B cell (primary cell): ENCODE measurements around the gene MYH7. TPM values are rescaled to one million over a fixed set of nuclear protein-coding genes. Genes with fewer than 3 reads are reported as not detected.
"Not testable (repeated sequence)": the region's sequence is repeated elsewhere in the genome, so short reads cannot be mapped to it uniquely, and the experiment has no call there.

Experiments used
- ATAC-seq: fragments of 200-7000 bp; cut with Tn5 transposase; one replicate; pipeline ENCODE4 v1.10.0; 2021; ENCODE audit warnings: low read depth, mild to moderate bottlenecking, moderate number of reproducible peaks, moderate library complexity
- CTCF ChIA-PET: fragments of 350-600 bp; sonication (Branson Sonifier 250); formaldehyde crosslinking; loops from one replicate; lab custom pipeline; 2021; ENCODE audit warnings: antibody characterized with exemption, inconsistent platforms; lab: Charles Lee
- POLR2A ChIA-PET: fragments of 350-600 bp; sonication (Branson Sonifier 250); formaldehyde crosslinking; loops from one replicate; lab custom pipeline; 2021; ENCODE audit warnings: antibody characterized with exemption; lab: Charles Lee
- DNase-seq: peaks from one replicate; pipeline ENCODE4 v3.0.0; 2013
- H2AFZ ChIP-seq: 2 replicates; pipeline ENCODE4 v1.6.1; 2012; ENCODE audit warnings: mild to moderate bottlenecking, low read depth, low read length; ENCODE audit not compliant: insufficient read depth, poor library complexity, severe bottlenecking
- H3K27ac ChIP-seq, 2 donors: 1 replicate in 1 of 2; 2 replicates in 1 of 2; pipeline ENCODE4 v1.5.1; 2012 to 2013; ENCODE audit warnings: low read length in 2 of 2, mild to moderate bottlenecking in 2 of 2, moderate library complexity in 1 of 2
- H3K27me3 ChIP-seq, 4 experiments: fragments of 200-600 bp in 1 of 4; sonication (generic) in 1 of 4; replicated peaks in 1 of 4; 1 replicate in 2 of 4; 2 replicates in 2 of 4; pipeline versions ENCODE4 v1.6.1 to v1.7.0; 2013 to 2016; ENCODE audit warnings: low read length in 3 of 4, mild to moderate bottlenecking in 2 of 4, mixed read lengths in 1 of 4, moderate library complexity in 1 of 4; ENCODE audit not compliant: insufficient read depth in 4 of 4, control insufficient read depth in 3 of 4; ENCODE audit errors: control extremely low read depth in 1 of 4
- H3K36me3 ChIP-seq, 2 experiments: replicated peaks in 1 of 2; 1 replicate in 1 of 2; 2 replicates in 1 of 2; pipeline versions ENCODE4 v1.6.1 to v1.7.1; 2013; ENCODE audit warnings: low read length in 1 of 2; ENCODE audit not compliant: insufficient read depth in 2 of 2, control insufficient read depth in 1 of 2; ENCODE audit errors: control extremely low read depth in 1 of 2, extremely low read depth in 1 of 2
- H3K4me1 ChIP-seq, 2 donors: fragments of 200-600 bp in 1 of 2; sonication (generic) in 1 of 2; 1 replicate in 1 of 2; 2 replicates in 1 of 2; pipeline versions ENCODE4 v1.5.1 to v1.6.1; 2013 to 2017; ENCODE audit warnings: low read length in 2 of 2; ENCODE audit not compliant: control insufficient read depth in 2 of 2, insufficient read depth in 2 of 2
- H3K4me2 ChIP-seq: replicated peaks from 2 replicates; pipeline ENCODE3; 2012; ENCODE audit warnings: mild to moderate bottlenecking, low read depth, low read length; ENCODE audit not compliant: poor library complexity, severe bottlenecking
- H3K4me3 ChIP-seq, 5 experiments: fragments of 200-600 bp in 1 of 5; sonication (generic) in 1 of 5; 1 replicate in 3 of 5; 2 replicates in 2 of 5; pipeline versions ENCODE4 v1.5.1 to v1.7.0; 2011 to 2016; ENCODE audit warnings: low read length in 4 of 5, mild to moderate bottlenecking in 4 of 5, low read depth in 2 of 5, control low read depth in 1 of 5, moderate library complexity in 1 of 5; ENCODE audit not compliant: insufficient read depth in 1 of 5; ENCODE audit errors: control extremely low read depth in 1 of 5, extremely low read depth in 1 of 5
- H3K79me2 ChIP-seq: fragments of 200-600 bp; sonication (generic); one replicate; pipeline ENCODE4 v1.6.0; 2016; ENCODE audit warnings: low read length; ENCODE audit not compliant: control insufficient read depth, insufficient read depth
- H3K9ac ChIP-seq: fragments of 200-600 bp; sonication (generic); 2 replicates; pipeline ENCODE4 v1.6.1; 2017; ENCODE audit warnings: mild to moderate bottlenecking, low read length, moderate library complexity
- H3K9me3 ChIP-seq, 3 donors: one replicate each; pipeline versions ENCODE4 v1.6.1 to v1.7.1; 2013; ENCODE audit warnings: low read length in 2 of 3; ENCODE audit not compliant: control insufficient read depth in 2 of 3, insufficient read depth in 1 of 3; ENCODE audit errors: control extremely low read depth in 1 of 3
- H4K20me1 ChIP-seq: 2 replicates; pipeline ENCODE4 v1.6.0; 2012; ENCODE audit warnings: mild to moderate bottlenecking, low read length; ENCODE audit not compliant: insufficient read depth, control insufficient read depth, poor library complexity, severe bottlenecking
- H3K27ac Mint-ChIP-seq: one replicate; pipeline ENCODE4 v1.8.0; 2021; ENCODE audit warnings: mixed read lengths
- H3K27me3 Mint-ChIP-seq: one replicate; pipeline ENCODE4 v1.8.0; 2021; ENCODE audit warnings: mixed read lengths
- H3K4me1 Mint-ChIP-seq: one replicate; pipeline ENCODE4 v1.8.0; 2021; ENCODE audit warnings: mixed read lengths
- H3K4me3 Mint-ChIP-seq: one replicate; pipeline ENCODE4 v1.8.0; 2021; ENCODE audit warnings: mixed read lengths
- H3K9me3 Mint-ChIP-seq: one replicate; pipeline ENCODE4 v1.8.0; 2022; ENCODE audit warnings: mixed read lengths; ENCODE audit not compliant: insufficient read depth
- EZH2 ChIP-seq: IDR thresholded peaks from 2 replicates; pipeline ENCODE4 v1.6.1; 2012; ENCODE audit warnings: borderline replicate concordance, low read depth, mild to moderate bottlenecking, moderate library complexity, low read length; ENCODE audit not compliant: insufficient read depth, poor library complexity, severe bottlenecking
- WGBS: methylation state at CpG from one replicate; pipeline ENCODE4 v1.1.5; 2013; ENCODE audit warnings: missing lambda C conversion rate; ENCODE audit not compliant: insufficient coverage; 5-methylcytosine and 5-hydroxymethylcytosine counted together
- intact Hi-C: fragments of 100-400 bp; cut with micrococcal nuclease; formaldehyde crosslinking; loops from one replicate; pipeline ENCODE4 v1.10.0; 2022
- polyA plus RNA-seq: library from polyadenylated mRNA; depleted of rRNA; stranded (reverse); fragments of >200 nt; gene quantifications from 2 replicates; pipeline ENCODE4 v1.2.3, GENCODE V29; 2012
- total RNA-seq, 2 donors: library from RNA; stranded (reverse); fragments of 120-200 nt in 1 of 2; gene quantifications; 1 replicate in 1 of 2; 2 replicates in 1 of 2; pipeline versions ENCODE4 v1.2.3 to v1.2.4, GENCODE V29; 2013 to 2022
- TF ChIP-seq, protein P1 (sequence below): fragments of 200-600 bp; IDR thresholded peaks from one replicate; pipeline ENCODE4 v1.8.0; 2022; ENCODE audit warnings: antibody characterized with exemption, mild to moderate bottlenecking

Gene MYH7
- total and polyA plus RNA-seq, 2 donors (not counting 1 experiment from before 2014, with no cell fraction given): not detected

DNA sequence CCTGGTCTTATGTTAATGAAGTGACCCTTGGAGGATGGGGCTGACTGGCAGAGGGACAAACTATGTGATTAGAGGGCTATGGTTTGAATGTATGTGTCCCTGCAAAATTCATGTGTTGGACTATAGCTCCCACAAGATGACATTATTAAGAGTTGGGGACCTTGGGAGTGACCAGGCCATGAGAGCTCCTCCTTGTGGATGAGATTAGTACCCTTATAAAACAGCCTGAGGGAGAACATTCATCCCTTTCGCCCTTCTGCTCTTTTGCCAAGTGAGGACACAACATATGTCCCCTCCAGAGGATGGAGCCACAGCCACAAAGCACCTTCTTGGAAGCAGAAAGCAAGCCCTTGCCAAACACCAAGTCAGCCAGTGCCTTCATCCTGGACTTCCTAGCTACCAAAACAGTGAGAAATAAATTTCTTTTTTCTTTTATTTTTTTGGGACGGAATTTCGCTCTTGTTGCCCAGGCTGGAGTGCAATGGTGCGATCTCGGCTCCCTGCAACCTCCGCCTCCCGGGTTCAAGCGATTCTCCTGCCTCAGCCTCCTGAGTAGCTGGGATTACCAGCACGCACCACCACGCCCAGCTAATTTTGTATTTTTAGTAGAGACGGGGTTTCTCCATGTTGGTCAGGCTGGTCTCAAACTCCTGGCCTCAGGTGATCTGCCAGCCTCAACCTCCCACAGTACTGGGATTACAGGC, 21.6 kb upstream of the MYH7 start:
- WGBS: 98% methylated on average over 9 of the region's 11 CpGs
- H3K27ac Mint-ChIP-seq, H3K9ac ChIP-seq, H3K9me3 Mint-ChIP-seq, POLR2A ChIA-PET, H3K79me2 ChIP-seq, H3K36me3 ChIP-seq, H3K4me3 Mint-ChIP-seq, H3K4me2 ChIP-seq, H2AFZ ChIP-seq, H3K4me1 Mint-ChIP-seq, DNase-seq, intact Hi-C loops, H3K9me3 ChIP-seq, H4K20me1 ChIP-seq, H3K4me1 ChIP-seq, H3K4me3 ChIP-seq, H3K27ac ChIP-seq, ATAC-seq: not testable (repeated sequence)
- peaks cover 0 to 20% (median 9%) of the 10 kb centered on the region in 4 experiments for H3K27me3 ChIP-seq
- CTCF ChIA-PET: interaction anchor here (1.1 kb wide), 1 partner anchor 18 kb away, joined by 3 read pairs; no protein-coding TSS in a partner anchor
- peaks cover 56% of the 10 kb centered on the region for H3K27me3 Mint-ChIP-seq

DNA sequence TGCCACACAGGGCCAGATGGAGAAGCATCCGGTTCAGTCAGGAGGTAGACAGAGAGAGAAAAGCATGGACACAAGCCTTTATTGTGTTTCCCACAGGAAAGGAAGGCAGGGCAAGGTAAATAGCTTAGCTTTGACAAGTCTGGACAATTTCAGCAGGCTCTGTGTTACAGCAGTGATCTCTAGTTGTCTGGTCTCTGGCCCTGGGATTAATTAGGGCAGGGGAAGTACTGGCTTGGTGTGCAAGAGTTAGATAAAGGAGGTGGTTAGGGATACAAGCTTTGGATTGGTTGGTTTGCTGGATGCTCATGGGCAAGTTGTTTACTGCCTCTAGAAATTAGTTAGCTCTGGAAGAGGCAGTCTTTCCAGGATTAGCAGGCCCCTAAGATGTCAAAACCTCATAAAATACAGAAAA, 19.0 kb upstream of the MYH7 start:
- ATAC-seq: no peak
- no peak overlapping the region for H3K9ac ChIP-seq
- DNase-seq: no peak
- ChIA-PET POLR2A (no interaction called here), CTCF (no interaction called here)
- peaks cover 0 to 27% (median 9%) of the 10 kb centered on the region in 4 experiments for H3K27me3 ChIP-seq
- no peaks in the 10 kb centered on the region for H3K9me3 ChIP-seq
- H3K4me2 ChIP-seq: no peak overlapping the region
- Mint-ChIP-seq H3K4me1 (no peaks in the 10 kb centered on the region), H3K9me3 (no peaks in the 10 kb centered on the region), H3K27me3 (peaks cover 54% of the 10 kb centered on the region), H3K27ac (no peak overlapping the region), H3K4me3 (no peak overlapping the region)
- no peak overlapping the region for H3K27ac ChIP-seq
- WGBS: 14% methylated on average over 1 of the region's 1 CpG
- no peaks in the 10 kb centered on the region for H3K4me1 ChIP-seq
- no peaks in the 10 kb centered on the region for H4K20me1 ChIP-seq
- intact Hi-C loops: no loop called here
- H3K79me2 ChIP-seq: no peaks in the 10 kb centered on the region
- no peak overlapping the region for H3K4me3 ChIP-seq
- no peak overlapping the region for H2AFZ ChIP-seq
- H3K36me3 ChIP-seq: no peaks in the 10 kb centered on the region
- no peak for TF ChIP-seq EZH2
- TF ChIP-seq, protein P1, sequence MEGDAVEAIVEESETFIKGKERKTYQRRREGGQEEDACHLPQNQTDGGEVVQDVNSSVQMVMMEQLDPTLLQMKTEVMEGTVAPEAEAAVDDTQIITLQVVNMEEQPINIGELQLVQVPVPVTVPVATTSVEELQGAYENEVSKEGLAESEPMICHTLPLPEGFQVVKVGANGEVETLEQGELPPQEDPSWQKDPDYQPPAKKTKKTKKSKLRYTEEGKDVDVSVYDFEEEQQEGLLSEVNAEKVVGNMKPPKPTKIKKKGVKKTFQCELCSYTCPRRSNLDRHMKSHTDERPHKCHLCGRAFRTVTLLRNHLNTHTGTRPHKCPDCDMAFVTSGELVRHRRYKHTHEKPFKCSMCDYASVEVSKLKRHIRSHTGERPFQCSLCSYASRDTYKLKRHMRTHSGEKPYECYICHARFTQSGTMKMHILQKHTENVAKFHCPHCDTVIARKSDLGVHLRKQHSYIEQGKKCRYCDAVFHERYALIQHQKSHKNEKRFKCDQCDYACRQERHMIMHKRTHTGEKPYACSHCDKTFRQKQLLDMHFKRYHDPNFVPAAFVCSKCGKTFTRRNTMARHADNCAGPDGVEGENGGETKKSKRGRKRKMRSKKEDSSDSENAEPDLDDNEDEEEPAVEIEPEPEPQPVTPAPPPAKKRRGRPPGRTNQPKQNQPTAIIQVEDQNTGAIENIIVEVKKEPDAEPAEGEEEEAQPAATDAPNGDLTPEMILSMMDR: no peak
